H1 (cell line): ENCODE measurements around the gene RCC1. TPM values are rescaled to one million over a fixed set of nuclear protein-coding genes. Genes with fewer than 3 reads are reported as not detected.
A peak's percentile ranks its signal among the peaks of the same experiment; 100 is the strongest.

Experiments
- CTCF ChIA-PET: fragments of 300-600 bp; sonication (Branson Sonifier 250); formaldehyde crosslinking; loops from one replicate; lab custom pipeline; 2021; ENCODE audit not compliant: partially characterized antibody; lab: Charles Lee
- POLR2A ChIA-PET: fragments of 300-600 bp; sonication (Branson Sonifier 250); formaldehyde crosslinking; loops from one replicate; lab custom pipeline; 2021; ENCODE audit warnings: inconsistent platforms; ENCODE audit not compliant: partially characterized antibody; lab: Charles Lee
- DNase-seq, 2 experiments: peaks; one replicate each; pipeline versions ENCODE4 v3.0.0 to v3.0.0-alpha.2; 2010 to 2022; ENCODE audit warnings: low spot score in 2 of 2, low read depth in 1 of 2, mixed read lengths in 1 of 2
- FAIRE-seq: peaks from 2 replicates; lab custom pipeline; 2011; peaks lifted over from hg19 to GRCh38; lab: Jason Lieb, UNC
- H2AFZ ChIP-seq: 2 replicates; pipeline ENCODE4 v1.8.1; 2012; ENCODE audit warnings: low read length, inconsistent platforms
- H2AK5ac ChIP-seq: 2 replicates; pipeline ENCODE4 v1.6.1; 2013; ENCODE audit warnings: low read depth, low read length
- H2BK120ac ChIP-seq: replicated peaks from 2 replicates; pipeline ENCODE3; 2013; ENCODE audit warnings: low read depth, low read length, inconsistent platforms
- H2BK12ac ChIP-seq: 2 replicates; pipeline ENCODE4 v1.6.1; 2013; ENCODE audit warnings: low read depth, low read length
- H2BK15ac ChIP-seq: 2 replicates; pipeline ENCODE4 v1.6.1; 2013; ENCODE audit warnings: low read length
- H2BK20ac ChIP-seq: 2 replicates; pipeline ENCODE4 v1.6.1; 2013; ENCODE audit warnings: low read length
- H2BK5ac ChIP-seq: 2 replicates; pipeline ENCODE4 v1.6.1; 2013; ENCODE audit warnings: low read depth, low read length
- H3K14ac ChIP-seq: 2 replicates; pipeline ENCODE4 v1.6.1; 2013; ENCODE audit warnings: inconsistent platforms; ENCODE audit not compliant: insufficient read length
- H3K18ac ChIP-seq: 2 replicates; pipeline ENCODE4 v1.6.1; 2013; ENCODE audit warnings: low read length; ENCODE audit errors: extremely low read depth
- H3K23ac ChIP-seq: 2 replicates; pipeline ENCODE4 v1.6.1; 2013; ENCODE audit warnings: inconsistent platforms; ENCODE audit not compliant: insufficient read length
- H3K23me2 ChIP-seq: 2 replicates; pipeline ENCODE4 v1.6.1; 2013; ENCODE audit warnings: low read depth, low read length
- H3K27ac ChIP-seq: 2 replicates; pipeline ENCODE4 v1.6.1; 2011; ENCODE audit warnings: low read depth, low read length, inconsistent platforms
- H3K27me3 ChIP-seq, 4 experiments: replicated peaks in 1 of 4; 1 replicate in 1 of 4; 2 replicates in 3 of 4; pipeline versions ENCODE4 v1.6.1 to v1.8.1; 2011 to 2013; ENCODE audit warnings: low read length in 3 of 4, mild to moderate bottlenecking in 3 of 4, inconsistent platforms in 2 of 4, mixed read lengths in 2 of 4, moderate library complexity in 1 of 4; ENCODE audit not compliant: control insufficient read depth in 3 of 4, insufficient read depth in 3 of 4; ENCODE audit errors: extremely low read depth in 1 of 4
- H3K36me3 ChIP-seq, 4 experiments: 2 replicates each; pipeline versions ENCODE4 v1.6.1 to v1.8.1; 2011 to 2013; ENCODE audit warnings: mild to moderate bottlenecking in 4 of 4, low read length in 3 of 4, moderate library complexity in 2 of 4, control low read depth in 1 of 4, inconsistent platforms in 1 of 4; ENCODE audit not compliant: insufficient read depth in 4 of 4, control insufficient read depth in 2 of 4
- H3K4ac ChIP-seq: replicated peaks from 2 replicates; pipeline ENCODE3; 2013; ENCODE audit warnings: low read length, low read depth, mixed read lengths, inconsistent platforms; ENCODE audit not compliant: insufficient read length
- H3K4me1 ChIP-seq, 4 experiments: replicated peaks in 1 of 4; 1 replicate in 1 of 4; 2 replicates in 3 of 4; pipeline versions ENCODE4 v1.6.1 to v1.8.1; 2011 to 2013; ENCODE audit warnings: low read length in 3 of 4, inconsistent platforms in 2 of 4, mixed read lengths in 1 of 4; ENCODE audit not compliant: insufficient read depth in 4 of 4, control insufficient read depth in 3 of 4
- H3K4me2 ChIP-seq, 2 experiments: 2 replicates each; pipeline versions ENCODE4 v1.6.1 to v1.8.1; 2011 to 2013; ENCODE audit warnings: low read depth in 2 of 2, low read length in 2 of 2, control low read depth in 1 of 2, inconsistent platforms in 1 of 2, mild to moderate bottlenecking in 1 of 2; ENCODE audit not compliant: insufficient read depth in 1 of 2
- H3K4me3 ChIP-seq, 4 experiments: fragments of 200-600, 300-600 bp in 1 of 4; sonication (generic), shearing (Covaris generic), sonication (Bioruptor Twin) in 1 of 4; 2 replicates each; pipeline versions ENCODE4 v1.5.1 to v1.8.1; 2011 to 2016; ENCODE audit warnings: low read length in 4 of 4, low read depth in 3 of 4, control low read depth in 2 of 4, inconsistent platforms in 2 of 4, mild to moderate bottlenecking in 2 of 4, mixed read lengths in 1 of 4, moderate library complexity in 1 of 4; ENCODE audit not compliant: insufficient read depth in 2 of 4; ENCODE audit errors: extremely low read depth in 1 of 4
- H3K56ac ChIP-seq: replicated peaks from 2 replicates; pipeline ENCODE3; 2013; ENCODE audit warnings: low read depth, mild to moderate bottlenecking, mixed read lengths, low read length, inconsistent platforms; ENCODE audit not compliant: insufficient read length
- H3K79me1 ChIP-seq: 2 replicates; pipeline ENCODE4 v1.6.1; 2013; ENCODE audit warnings: low read depth, low read length, control low read depth
- H3K79me2 ChIP-seq, 2 experiments: 2 replicates each; pipeline versions ENCODE4 v1.6.1 to v1.8.1; 2012 to 2013; ENCODE audit warnings: low read length in 2 of 2, mild to moderate bottlenecking in 2 of 2, inconsistent platforms in 1 of 2; ENCODE audit not compliant: insufficient read depth in 2 of 2, control insufficient read depth in 1 of 2
- H3K9ac ChIP-seq, 4 experiments: replicated peaks in 1 of 4; 1 replicate in 1 of 4; 2 replicates in 3 of 4; pipeline versions ENCODE4 v1.6.1 to v1.8.1; 2011 to 2013; ENCODE audit warnings: low read depth in 3 of 4, low read length in 3 of 4, control low read depth in 2 of 4, mild to moderate bottlenecking in 2 of 4, moderate library complexity in 2 of 4, inconsistent platforms in 1 of 4; ENCODE audit errors: extremely low read depth in 1 of 4
- H3K9me3 ChIP-seq, 2 experiments: 2 replicates each; pipeline versions ENCODE4 v1.6.1 to v1.8.1; 2012 to 2013; ENCODE audit warnings: mild to moderate bottlenecking in 2 of 2, moderate library complexity in 2 of 2, control low read depth in 1 of 2, inconsistent platforms in 1 of 2, low read depth in 1 of 2, low read length in 1 of 2, mixed read lengths in 1 of 2; ENCODE audit not compliant: insufficient read depth in 2 of 2
- H4K20me1 ChIP-seq, 2 experiments: replicated peaks in 1 of 2; 2 replicates each; pipeline versions ENCODE3 to v1.8.1; 2011 to 2013; ENCODE audit warnings: inconsistent platforms in 2 of 2, low read length in 2 of 2, mild to moderate bottlenecking in 1 of 2; ENCODE audit not compliant: insufficient read depth in 2 of 2, control insufficient read depth in 1 of 2
- H4K5ac ChIP-seq: 2 replicates; pipeline ENCODE4 v1.6.1; 2013; ENCODE audit warnings: low read length, low read depth, mixed read lengths, inconsistent platforms; ENCODE audit not compliant: insufficient read length
- H4K8ac ChIP-seq: 2 replicates; pipeline ENCODE4 v1.8.0; 2013; ENCODE audit warnings: mild to moderate bottlenecking, moderate library complexity, low read length, inconsistent platforms; ENCODE audit not compliant: insufficient read depth; ENCODE audit errors: extremely low read depth
- H4K91ac ChIP-seq: replicated peaks from 2 replicates; pipeline ENCODE3; 2013; ENCODE audit warnings: low read length, mixed read lengths, inconsistent platforms; ENCODE audit not compliant: insufficient read length
- ASH2L ChIP-seq: fragments of 200-600, 300-600 bp; sonication (generic); IDR thresholded peaks from one replicate; pipeline ENCODE4 v1.7.1; 2017; ENCODE audit warnings: low read length
- CREB1 ChIP-seq: IDR thresholded peaks from 2 replicates; pipeline ENCODE4 v1.6.1; 2012; ENCODE audit warnings: inconsistent platforms
- EZH2 ChIP-seq: fragments of 200-600 bp; sonication (generic); IDR thresholded peaks from 2 replicates; pipeline ENCODE4 v1.7.1; 2012; ENCODE audit warnings: low read depth, mild to moderate bottlenecking, moderate library complexity, low read length, inconsistent platforms; ENCODE audit not compliant: severe bottlenecking
- GABPA ChIP-seq: IDR thresholded peaks from 2 replicates; pipeline ENCODE4 v1.6.1; 2011; ENCODE audit warnings: mild to moderate bottlenecking, low read length, moderate library complexity, borderline replicate concordance; ENCODE audit not compliant: insufficient read depth
- MAFK ChIP-seq: IDR thresholded peaks from 2 replicates; pipeline ENCODE4 v1.6.1; 2012; ENCODE audit warnings: low read depth, mild to moderate bottlenecking, improper control_type of control experiment, low read length
- POLR2A ChIP-seq, 2 experiments: IDR thresholded peaks; 1 replicate in 1 of 2; 2 replicates in 1 of 2; pipeline ENCODE4 v1.6.1; 2011; ENCODE audit warnings: low read depth in 2 of 2, low read length in 2 of 2, mild to moderate bottlenecking in 2 of 2; ENCODE audit errors: control extremely low read depth in 1 of 2
- POU5F1 ChIP-seq: IDR thresholded peaks from 2 replicates; pipeline ENCODE4 v1.6.1; 2011; ENCODE audit warnings: low read depth, mild to moderate bottlenecking, low read length, moderate library complexity
- RBBP5 ChIP-seq: IDR thresholded peaks from 2 replicates; pipeline ENCODE4 v1.7.1; 2012; ENCODE audit warnings: low read depth, mild to moderate bottlenecking, inconsistent platforms, low read length, moderate library complexity, borderline replicate concordance
- RXRA ChIP-seq: IDR thresholded peaks from 2 replicates; pipeline ENCODE4 v1.6.1; 2011; ENCODE audit warnings: low read depth, mild to moderate bottlenecking, low read length, moderate library complexity; ENCODE audit not compliant: insufficient read depth
- SP1 ChIP-seq: IDR thresholded peaks from 2 replicates; pipeline ENCODE4 v1.6.1; 2011; ENCODE audit warnings: low read depth, low read length
- SP2 ChIP-seq: IDR thresholded peaks from 2 replicates; pipeline ENCODE4 v1.6.1; 2012; ENCODE audit warnings: mild to moderate bottlenecking, low read length, inconsistent platforms
- TCF12 ChIP-seq: IDR thresholded peaks from 2 replicates; pipeline ENCODE4 v1.6.1; 2011; ENCODE audit warnings: low read depth, mild to moderate bottlenecking, low read length
- TEAD4 ChIP-seq: IDR thresholded peaks from 2 replicates; pipeline ENCODE4 v1.6.1; 2012; ENCODE audit warnings: low read depth, low read length, inconsistent platforms, mixed read lengths
- WGBS, 2 experiments: shearing (Covaris generic) in 1 of 2; methylation state at CpG; one replicate each; pipeline versions ENCODE4 v1.1.6 to v1.1.7; 2013 to 2015; ENCODE audit warnings: low lambda C conversion rate in 2 of 2, mixed read lengths in 2 of 2, inconsistent platforms in 1 of 2, low coverage in 1 of 2, missing lambda C conversion rate in 1 of 2; ENCODE audit not compliant: insufficient replicate concordance in 2 of 2, insufficient coverage in 1 of 2, insufficient read length in 1 of 2; ENCODE audit errors: extremely low coverage in 1 of 2, missing lambda C conversion rate in 1 of 2; 5-methylcytosine and 5-hydroxymethylcytosine counted together
- polyA plus RNA-seq, 7 experiments: library from polyadenylated mRNA; depleted of rRNA in 3 of 7; stranded (reverse) in 5 of 7; unstranded in 2 of 7; fragments of >200 nt in 5 of 7; fragments of 200-250 nt in 2 of 7; gene quantifications; 1 replicate in 5 of 7; 2 replicates in 1 of 7; 4 replicates in 1 of 7; pipeline versions ENCODE4 v1.2.1 to v1.2.3, GENCODE V29; 2011 to 2013; ENCODE audit warnings: missing spikeins in 2 of 7, mixed read lengths in 2 of 7
- total RNA-seq: library from RNA; stranded (reverse); fragmentation: NEBNext Ultra II Directional; extraction: Animal tissue kit (Norgen Biotek cat#: 25700); gene quantifications from 2 replicates; pipeline ENCODE4 v1.2.1, GENCODE V29; 2021
- TF ChIP-seq, protein P1 (sequence below): IDR thresholded peaks from 2 replicates; pipeline ENCODE4 v1.6.1; 2011; ENCODE audit warnings: low read depth, mild to moderate bottlenecking, low read length; ENCODE audit not compliant: insufficient read depth

RCC1 gene
- total and polyA plus RNA-seq, 2 of the 8 experiments (the other 6 are each of a cell fraction or from before 2014, with no cell fraction given) = 48.5 to 98.4 TPM

DNA sequence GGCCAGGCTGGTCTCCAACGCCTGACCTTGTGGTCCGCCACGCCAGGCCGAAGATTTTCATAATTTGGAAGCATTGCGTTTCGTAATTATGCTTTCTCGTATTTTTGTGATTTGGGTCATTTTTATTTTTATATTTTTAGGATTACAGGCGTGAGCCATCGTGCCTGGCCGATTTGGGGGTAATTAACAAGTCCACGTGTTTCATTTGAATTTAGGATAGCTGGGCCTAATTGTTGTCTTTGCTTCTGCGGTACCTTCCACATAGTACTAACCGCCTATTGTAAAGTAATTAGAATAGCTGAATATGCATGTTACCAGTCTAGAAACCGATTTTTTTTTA lies 1.0 kb downstream of the RCC1 start:
- Histone ChIP-seq H3K14ac (no peak overlapping the region), H3K79me2 (peaks cover 0 to 24% of the 10 kb centered on the region in 2 experiments; a peak in 2 of 4 replicates), H3K27me3 (no peaks in the 10 kb centered on the region), H2BK15ac (no peak overlapping the region), H2AFZ (no peak overlapping the region), H3K9me3 (no peaks in the 10 kb centered on the region), H3K56ac (peak overlapping the region; percentile 81), H2BK20ac (no peak overlapping the region), H3K4ac (no peak overlapping the region), H4K5ac (peak overlapping the region; percentile 99), H2AK5ac (no peak overlapping the region), H4K91ac (no peak overlapping the region), H4K20me1 (peaks cover 7% of the 10 kb centered on the region in 2 experiments), H3K27ac (peak overlapping the region; percentile 95), H3K23me2 (peaks cover 10% of the 10 kb centered on the region), H4K8ac (0 out of 2 replicates have a peak overlapping the region, but pooled peaks have one; percentile 41), H3K4me3 (peak overlapping the region; percentile 75 to 96 (median 90)), H3K23ac (peak overlapping the region; percentile 61), H3K4me1 (peaks cover 5 to 17% (median 9%) of the 10 kb centered on the region in 4 experiments; a peak in 5 of 7 replicates), H2BK12ac (no peak overlapping the region), H3K79me1 (no peaks in the 10 kb centered on the region; the same call in 1 of the 2 replicates), H3K9ac (peak overlapping the region; percentile 87 to 100 (median 98)), H3K18ac (peak overlapping the region; percentile 7), H3K4me2 (peak overlapping the region; percentile 92 to 94), H3K36me3 (peaks cover 41 to 54% (median 45%) of the 10 kb centered on the region in 4 experiments), H2BK5ac (peak overlapping the region; percentile 94), H2BK120ac (no peak overlapping the region)
- 1% methylated on average over 14 of the region's 14 CpGs; no CpG with 5 or more reads in 1 of the 2 experiments for WGBS, 2 experiments
- POLR2A ChIA-PET = interaction anchor here (0.6 to 31.3 kb wide), 34 partner anchors 7 to 359 kb away, joined by 3 to 660 read pairs (median 10); partner anchors contain the start of genes ATP5IF1, GMEB1, MED18 and PHACTR4
- DNase-seq (no peak), FAIRE-seq (no peak)
- CTCF ChIA-PET = no interaction called here
- TF ChIP-seq RBBP5 = no peak
- TF ChIP-seq GABPA = no peak
- TF ChIP-seq, protein P1, sequence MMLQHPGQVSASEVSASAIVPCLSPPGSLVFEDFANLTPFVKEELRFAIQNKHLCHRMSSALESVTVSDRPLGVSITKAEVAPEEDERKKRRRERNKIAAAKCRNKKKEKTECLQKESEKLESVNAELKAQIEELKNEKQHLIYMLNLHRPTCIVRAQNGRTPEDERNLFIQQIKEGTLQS = no peak
- TF ChIP-seq EZH2 = no peak
- no peak for TF ChIP-seq MAFK
- TF ChIP-seq POU5F1 = no peak
- no peak for TF ChIP-seq SP1
- TF ChIP-seq RXRA = no peak
- TF ChIP-seq CREB1 = 0 out of 2 replicates have a peak, but pooled peaks have one; percentile 1
- TF ChIP-seq TCF12 = no peak
- no peak for TF ChIP-seq SP2
- no peak for TF ChIP-seq TEAD4
- TF ChIP-seq ASH2L = no peak
- no peak for TF ChIP-seq POLR2A (IDR thresholded peaks at IDR 0.05; ENCODE audit: control extremely low read depth in 1 of 2, low read depth in 2 of 2, low read length in 2 of 2)
